Eye (tissue), 1 donor: Measurements from ENCODE around the gene ZNF649.
A peak's percentile ranks its signal among the peaks of the same experiment; 100 is the strongest.
"Not testable (repeated sequence)": the region's sequence is repeated elsewhere in the genome, so short reads cannot be mapped to it uniquely, and the experiment has no call there.

Experiments
- DNase-seq: peaks from one replicate; pipeline ENCODE4 v3.0.0-alpha.2; 2015

The ZNF649 gene

GRCh38 chr19:51904331-51905165, at the start of gene ZNF649:
ZNF649 (minus strand) TSS chr19:51905017; CDS start chr19:51900107, 4,910 bp downstream.
- DNase-seq = peak; percentile 95

DNA sequence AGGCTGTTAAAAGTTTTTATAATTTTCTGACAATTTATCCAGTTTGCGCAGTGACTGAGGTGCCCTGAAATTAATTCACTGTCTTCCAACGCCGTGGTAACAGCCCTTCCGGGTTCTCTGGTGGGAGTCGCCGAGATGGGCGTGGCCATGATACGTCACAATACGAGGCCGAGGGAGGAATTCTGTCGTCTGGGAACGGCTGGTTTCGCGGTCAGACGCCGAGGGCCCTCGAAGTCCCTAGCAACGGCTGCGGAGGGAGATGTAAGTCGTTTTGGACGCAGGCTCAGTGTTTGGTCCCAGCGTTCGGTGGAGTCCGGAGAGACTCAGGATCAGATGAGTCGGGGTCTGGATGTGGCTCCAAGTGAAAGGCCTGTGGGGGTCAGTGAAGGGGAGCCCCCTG, 44.2 kb upstream of the ZNF649 start:
- peak; percentile 87 for DNase-seq

GRCh38 chr19:51946602-51947001, 41.8 kb upstream of the ZNF649 start:
- DNase-seq = no peak

DNA sequence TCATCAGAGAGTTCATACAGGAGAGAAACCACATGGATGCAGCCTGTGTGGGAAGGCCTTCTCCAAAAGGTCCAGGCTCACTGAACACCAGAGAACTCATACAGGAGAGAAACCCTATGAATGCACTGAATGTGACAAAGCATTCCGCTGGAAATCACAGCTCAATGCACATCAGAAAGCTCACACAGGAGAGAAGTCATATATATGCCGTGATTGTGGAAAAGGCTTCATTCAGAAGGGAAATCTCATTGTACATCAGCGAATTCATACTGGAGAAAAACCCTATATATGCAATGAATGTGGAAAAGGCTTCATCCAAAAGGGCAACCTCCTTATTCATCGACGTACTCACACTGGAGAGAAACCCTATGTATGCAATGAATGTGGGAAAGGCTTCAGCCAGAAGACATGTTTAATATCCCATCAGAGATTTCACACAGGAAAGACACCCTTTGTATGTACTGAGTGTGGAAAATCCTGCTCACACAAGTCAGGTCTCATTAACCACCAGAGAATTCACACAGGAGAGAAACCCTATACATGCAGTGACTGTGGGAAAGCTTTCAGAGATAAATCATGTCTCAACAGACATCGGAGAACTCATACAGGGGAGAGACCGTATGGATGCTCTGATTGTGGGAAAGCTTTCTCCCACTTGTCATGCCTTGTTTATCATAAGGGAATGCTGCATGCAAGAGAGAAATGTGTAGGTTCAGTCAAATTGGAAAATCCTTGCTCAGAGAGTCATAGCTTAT, 40.2 kb upstream of the ZNF649 start:
- DNase-seq = no peak

GRCh38 chr19:51938936-51939335, 34.1 kb upstream of the ZNF649 start:
- no peak for DNase-seq

- no peak for DNase-seq
Measured at GRCh38 chr19:51931921-51932320, 27.1 kb upstream of the ZNF649 start.

GRCh38 chr19:51927859-51928258, 23.0 kb upstream of the ZNF649 start:
- no peak for DNase-seq

- peak; percentile 98 for DNase-seq
Measured at GRCh38 chr19:51926784-51927741, 22.2 kb upstream of the ZNF649 start, which contains the start of gene ZNF613. ZNF613 (plus strand) TSS chr19:51927472; CDS start chr19:51936221, 8,749 bp downstream.

- DNase-seq = no peak
Measured at GRCh38 chr19:51926426-51926783, 21.6 kb upstream of the ZNF649 start.

DNA sequence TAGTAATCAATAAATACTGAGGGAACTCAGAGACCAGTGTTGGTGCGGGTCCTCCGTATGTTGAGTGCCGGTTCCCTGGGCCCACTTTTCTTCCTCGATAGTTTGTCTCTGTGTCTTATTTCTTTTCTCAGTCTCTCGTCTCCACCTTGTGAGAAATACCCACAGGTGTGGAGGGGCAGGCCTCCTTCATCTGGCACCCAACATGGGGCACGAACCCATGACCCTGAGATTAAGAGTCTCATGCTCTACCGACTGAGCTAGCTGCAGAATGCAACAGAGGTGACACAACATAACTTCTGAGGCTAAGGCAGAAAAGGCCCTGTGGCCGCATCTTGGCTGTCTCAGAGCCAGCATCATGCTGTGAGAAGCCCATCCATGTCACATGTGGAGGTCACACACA, 17.1 kb upstream of the ZNF649 start:
- DNase-seq = no peak

DNA sequence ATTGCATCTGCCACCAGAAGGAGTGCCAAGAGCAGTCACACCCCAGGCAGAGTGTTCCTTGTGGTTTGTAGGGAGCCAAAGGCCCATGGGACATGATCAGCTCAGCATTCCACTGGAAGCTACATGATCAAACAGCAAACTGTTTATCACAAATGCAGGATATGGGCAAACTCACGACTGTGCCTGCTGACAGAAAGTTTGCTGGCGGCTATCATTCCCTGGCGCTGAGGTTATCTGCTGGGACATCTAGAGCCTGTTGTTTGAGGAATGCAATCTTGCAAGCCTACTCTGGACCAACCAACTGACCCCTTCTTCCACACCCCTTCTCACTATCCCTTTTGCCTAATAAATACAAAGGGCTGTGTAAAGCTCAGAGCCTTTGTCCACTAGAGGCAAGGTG, 14.8 kb upstream of the ZNF649 start:
- no peak for DNase-seq

- no peak for DNase-seq
Measured at GRCh38 chr19:51916167-51916566, 11.3 kb upstream of the ZNF649 start.

DNA sequence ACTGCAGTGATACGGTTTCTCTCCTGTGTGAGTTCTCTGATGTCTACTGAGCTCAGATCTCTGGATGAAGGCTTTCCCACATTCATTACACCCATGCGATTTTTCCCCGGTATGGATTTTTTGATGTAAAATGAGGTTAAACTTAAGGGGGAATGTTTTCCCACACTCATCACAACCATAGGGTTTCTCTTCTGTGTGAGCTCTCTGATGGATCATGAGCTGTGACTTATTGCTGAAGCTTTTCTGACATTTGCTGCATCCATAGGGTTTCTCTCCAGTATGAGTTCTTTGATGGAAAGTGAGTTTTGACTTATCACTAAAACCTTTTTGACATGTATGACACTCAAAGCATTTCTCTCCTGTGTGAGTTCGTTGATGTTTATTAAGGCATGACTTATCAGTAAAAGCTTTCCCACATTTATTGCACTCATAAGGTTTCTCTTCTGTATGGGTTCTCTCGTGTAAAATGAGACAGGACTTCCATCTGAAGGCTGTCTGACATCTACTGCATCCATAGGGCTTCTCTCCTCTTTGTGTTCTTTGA, 10.6 kb upstream of the ZNF649 start:
- no peak for DNase-seq

- DNase-seq = not testable (repeated sequence)
Measured at GRCh38 chr19:51907981-51908380, 3.2 kb upstream of the ZNF649 start.

- not testable (repeated sequence) for DNase-seq
Measured at GRCh38 chr19:51906108-51906507, 1.3 kb upstream of the ZNF649 start.

DNA sequence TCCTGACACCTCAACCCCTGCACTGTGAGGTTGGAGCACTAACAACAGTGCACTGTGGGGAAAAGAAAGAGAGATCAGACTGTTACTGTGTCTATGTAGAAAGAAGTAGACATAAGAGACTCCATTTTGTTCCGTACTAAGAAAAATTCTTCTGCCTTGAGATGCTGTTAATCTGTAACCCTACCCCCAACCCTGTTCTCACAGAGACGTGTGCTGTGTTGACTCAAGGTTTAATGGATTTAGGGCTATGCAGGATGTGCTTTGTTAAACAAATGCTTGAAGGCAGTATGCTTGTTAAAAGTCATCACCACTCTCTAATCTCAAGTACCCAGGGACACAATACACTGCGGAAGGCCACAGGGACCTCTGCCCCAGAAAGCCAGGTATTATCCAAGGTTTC, 822 bp upstream of the ZNF649 start:
- not testable (repeated sequence) for DNase-seq

DNA sequence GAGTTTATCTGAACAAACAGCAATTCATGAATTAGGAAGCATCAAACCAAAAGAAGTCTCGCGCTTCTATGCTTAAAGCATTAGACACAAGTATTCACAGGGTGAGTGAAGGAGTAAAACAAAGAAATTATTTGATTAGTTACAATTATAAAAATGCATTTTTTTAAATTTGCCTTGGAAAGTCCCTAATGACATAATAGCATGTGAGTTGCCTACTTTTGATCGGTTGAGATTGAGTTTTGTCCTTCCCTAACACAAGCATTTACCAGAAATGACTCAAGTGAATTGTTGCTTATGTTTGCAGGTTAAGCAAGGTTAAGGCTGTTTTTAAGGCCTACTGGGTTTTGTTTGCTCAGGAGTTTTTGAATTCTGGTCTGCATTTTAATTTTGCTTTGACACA, 389 bp upstream of the ZNF649 start:
- DNase-seq = no peak

DNA sequence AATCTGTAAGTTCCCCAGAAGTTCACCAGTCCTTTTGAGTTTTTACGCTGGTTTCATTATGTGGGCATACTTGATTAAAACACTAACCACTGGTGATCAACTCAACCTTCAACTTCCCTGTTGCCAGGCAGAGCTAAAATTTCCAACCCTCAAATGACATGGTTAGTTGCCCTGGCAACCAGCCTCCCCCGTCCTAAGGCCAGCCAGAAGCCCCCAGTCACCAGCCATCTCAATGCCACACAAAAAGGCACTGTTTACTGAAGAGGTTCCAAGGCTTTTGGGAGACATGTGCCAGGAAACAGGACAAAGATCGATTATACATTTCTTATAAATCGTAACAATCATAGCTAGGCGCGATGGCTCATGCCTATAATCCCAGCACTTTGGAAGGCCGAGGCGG, 1.6 kb downstream of the ZNF649 start:
- no peak for DNase-seq

GRCh38 chr19:51901860-51902259, 3.0 kb downstream of the ZNF649 start:
- no peak for DNase-seq

- peak; percentile 29 for DNase-seq
Measured at GRCh38 chr19:51891193-51891747, 13.5 kb downstream of the ZNF649 start.

DNA sequence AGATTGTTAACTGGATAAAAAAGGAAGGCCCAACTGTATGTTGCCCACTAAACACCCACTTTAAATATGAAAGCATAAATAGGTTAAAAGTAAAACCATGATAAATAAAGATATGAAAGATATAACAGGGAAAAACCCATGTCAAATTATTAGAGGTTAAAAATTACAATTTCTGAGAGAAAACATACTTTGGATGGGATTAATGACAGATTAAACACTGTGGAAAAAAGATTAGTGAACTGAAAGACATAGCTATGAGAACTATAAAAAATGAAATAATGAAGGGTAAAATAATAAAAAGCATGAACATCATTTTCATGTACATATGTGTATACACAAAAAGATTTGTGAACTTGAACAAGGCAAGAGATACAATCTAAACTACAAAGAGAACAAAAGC, 14.9 kb downstream of the ZNF649 start:
- no peak for DNase-seq
